Skeletal muscle satellite cell (primary cell): ENCODE measurements around the gene PIP4P1.

ENCODE experiments used
- H3K27me3 ChIP-seq: 2 replicates; pipeline ENCODE4 v1.7.0; 2013; ENCODE audit warnings: low read length; ENCODE audit not compliant: control insufficient read depth, insufficient read depth
- H3K36me3 ChIP-seq: 2 replicates; pipeline ENCODE4 v1.7.0; 2013; ENCODE audit warnings: mild to moderate bottlenecking, control low read depth, low read length; ENCODE audit not compliant: insufficient read depth
- H3K4me1 ChIP-seq: 2 replicates; pipeline ENCODE4 v1.7.0; 2013; ENCODE audit warnings: low read length; ENCODE audit not compliant: control insufficient read depth, insufficient read depth
- H3K4me2 ChIP-seq: 2 replicates; pipeline ENCODE4 v1.7.0; 2013; ENCODE audit warnings: mild to moderate bottlenecking, low read length
- H3K4me3 ChIP-seq: 2 replicates; pipeline ENCODE4 v1.7.0; 2013; ENCODE audit warnings: low read length
- H3K9ac ChIP-seq: 2 replicates; pipeline ENCODE4 v1.7.0; 2013; ENCODE audit warnings: mild to moderate bottlenecking, low read depth, low read length, moderate library complexity
- H3K9me3 ChIP-seq: replicated peaks from 2 replicates; pipeline ENCODE4 v1.7.0; 2013; ENCODE audit warnings: mild to moderate bottlenecking, control low read depth, low read length

PIP4P1 gene

GRCh38 chr14:20472536-20473169, 11.4 kb upstream of the PIP4P1 start:
- Histone ChIP-seq H3K4me1 (peaks cover 12% of the 10 kb centered on the region), H3K27me3 (no peaks in the 10 kb centered on the region), H3K9me3 (no peaks in the 10 kb centered on the region), H3K4me3 (no peak overlapping the region), H3K4me2 (no peak overlapping the region), H3K36me3 (peaks cover 48% of the 10 kb centered on the region), H3K9ac (no peak overlapping the region)

DNA sequence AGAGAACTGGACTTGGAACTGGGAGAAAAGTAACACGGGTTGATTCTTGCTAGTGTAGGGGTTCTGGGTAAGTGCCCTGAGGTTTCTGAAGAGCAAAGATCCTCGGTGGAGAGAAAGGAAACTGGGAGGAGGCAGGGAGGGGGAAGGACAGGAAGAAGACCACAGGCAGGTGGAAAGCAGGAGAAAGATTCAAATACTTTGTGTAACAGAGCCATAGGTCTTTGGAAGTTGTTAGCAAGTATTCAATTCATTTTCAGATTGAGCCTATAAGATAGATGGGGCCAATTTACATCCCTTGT, 9.3 kb upstream of the PIP4P1 start:
- H3K4me2 ChIP-seq, result peak overlapping the region; percentile 88
- peak overlapping the region; percentile 87 for H3K4me3 ChIP-seq
- H3K9ac ChIP-seq, result peak overlapping the region; percentile 90
- no peaks in the 10 kb centered on the region for H3K27me3 ChIP-seq
- H3K36me3 ChIP-seq, result peaks cover 27% of the 10 kb centered on the region
- peaks cover 12% of the 10 kb centered on the region for H3K4me1 ChIP-seq
- H3K9me3 ChIP-seq, result no peaks in the 10 kb centered on the region

- H3K4me1 ChIP-seq, result peaks cover 12% of the 10 kb centered on the region
- peaks cover 24% of the 10 kb centered on the region for H3K36me3 ChIP-seq
- H3K9ac ChIP-seq, result peak overlapping the region; percentile 90
- H3K4me2 ChIP-seq, result peak overlapping the region; percentile 88
- no peaks in the 10 kb centered on the region for H3K27me3 ChIP-seq
- peak overlapping the region; percentile 87 for H3K4me3 ChIP-seq
- no peaks in the 10 kb centered on the region for H3K9me3 ChIP-seq
Measured at GRCh38 chr14:20469890-20470602, 8.8 kb upstream of the PIP4P1 start.

DNA sequence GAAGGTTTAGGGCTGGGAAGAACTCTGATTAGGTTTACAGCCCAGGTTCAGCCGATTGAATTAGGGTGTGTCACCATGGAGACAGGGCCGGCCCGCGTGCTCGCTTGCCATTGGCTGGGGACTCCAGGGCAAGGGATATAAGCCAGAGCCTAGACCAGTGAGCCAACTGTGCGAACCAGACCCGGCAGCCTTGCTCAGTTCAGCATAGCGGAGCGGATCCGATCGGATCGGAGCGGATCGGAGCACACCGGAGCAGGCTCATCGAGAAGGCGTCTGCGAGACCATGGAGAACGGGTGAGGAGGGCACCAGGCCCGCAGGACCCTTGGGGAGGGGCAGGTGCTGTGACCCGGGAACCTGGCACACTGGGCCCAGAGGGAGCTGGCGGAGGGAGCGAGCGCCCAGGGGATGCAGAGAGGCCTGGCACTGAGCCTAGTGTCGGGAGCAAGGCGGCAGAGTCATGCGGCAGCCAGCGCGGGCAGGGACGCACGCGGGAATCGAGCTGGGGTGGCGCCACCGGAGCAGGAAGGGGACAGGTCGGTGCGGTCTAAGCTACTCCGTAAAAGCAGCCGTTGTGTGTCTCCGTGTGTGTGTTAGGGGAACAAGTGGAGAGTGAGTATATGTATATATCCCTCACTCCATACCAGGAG, 8.1 kb upstream of the PIP4P1 start, which contains the start of gene PNP:
Gene PNP (plus strand): TSS at position 165 of the 648 bp plus-strand sequence. CDS start 119 bp downstream, at position 284.
- Histone ChIP-seq H3K4me1 (peaks cover 12% of the 10 kb centered on the region), H3K27me3 (no peaks in the 10 kb centered on the region), H3K9ac (peak within 1 kb of the TSS; percentile 90), H3K9me3 (no peaks in the 10 kb centered on the region), H3K4me2 (peak within 1 kb of the TSS; percentile 88), H3K36me3 (peaks cover 17% of the 10 kb centered on the region), H3K4me3 (peak within 1 kb of the TSS; percentile 87)

DNA sequence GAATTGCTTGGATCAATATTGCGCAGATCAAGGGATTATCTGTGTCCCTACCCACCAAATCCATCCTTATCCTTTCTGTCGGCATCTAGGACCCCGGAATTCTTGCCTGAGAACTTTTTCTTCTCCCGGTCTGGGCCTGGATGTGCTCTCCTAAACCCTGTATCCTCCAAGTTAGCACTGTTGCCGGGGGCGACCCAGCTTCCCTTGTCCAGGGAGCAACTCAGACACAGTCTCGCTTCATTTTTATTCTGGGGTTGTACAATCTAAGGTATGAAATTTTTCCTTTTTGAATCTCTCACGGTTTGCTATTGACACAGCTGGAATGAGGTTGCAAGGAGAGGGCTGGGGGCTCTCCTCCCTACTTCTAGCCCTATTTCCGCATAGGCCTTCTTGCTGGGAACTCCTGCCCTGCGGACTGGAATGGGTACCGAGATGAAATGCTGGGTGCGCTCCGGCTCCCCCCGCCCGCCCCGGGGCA, 7.6 kb upstream of the PIP4P1 start:
- H3K36me3 ChIP-seq, result peaks cover 11% of the 10 kb centered on the region
- peaks cover 12% of the 10 kb centered on the region for H3K4me1 ChIP-seq
- H3K9ac ChIP-seq, result peak overlapping the region; percentile 90
- H3K4me2 ChIP-seq, result peak overlapping the region; percentile 88
- H3K4me3 ChIP-seq, result peak overlapping the region; percentile 87
- H3K9me3 ChIP-seq, result no peaks in the 10 kb centered on the region
- no peaks in the 10 kb centered on the region for H3K27me3 ChIP-seq

GRCh38 chr14:20460458-20461224, 593 bp downstream of the PIP4P1 start:
- peak overlapping the region; percentile 90 for H3K4me2 ChIP-seq
- H3K9ac ChIP-seq, result peak overlapping the region; percentile 89
- H3K9me3 ChIP-seq, result no peaks in the 10 kb centered on the region
- no peaks in the 10 kb centered on the region for H3K27me3 ChIP-seq
- peaks cover 17% of the 10 kb centered on the region for H3K4me1 ChIP-seq
- peak overlapping the region; percentile 85 for H3K4me3 ChIP-seq
- peaks cover 36% of the 10 kb centered on the region for H3K36me3 ChIP-seq

DNA sequence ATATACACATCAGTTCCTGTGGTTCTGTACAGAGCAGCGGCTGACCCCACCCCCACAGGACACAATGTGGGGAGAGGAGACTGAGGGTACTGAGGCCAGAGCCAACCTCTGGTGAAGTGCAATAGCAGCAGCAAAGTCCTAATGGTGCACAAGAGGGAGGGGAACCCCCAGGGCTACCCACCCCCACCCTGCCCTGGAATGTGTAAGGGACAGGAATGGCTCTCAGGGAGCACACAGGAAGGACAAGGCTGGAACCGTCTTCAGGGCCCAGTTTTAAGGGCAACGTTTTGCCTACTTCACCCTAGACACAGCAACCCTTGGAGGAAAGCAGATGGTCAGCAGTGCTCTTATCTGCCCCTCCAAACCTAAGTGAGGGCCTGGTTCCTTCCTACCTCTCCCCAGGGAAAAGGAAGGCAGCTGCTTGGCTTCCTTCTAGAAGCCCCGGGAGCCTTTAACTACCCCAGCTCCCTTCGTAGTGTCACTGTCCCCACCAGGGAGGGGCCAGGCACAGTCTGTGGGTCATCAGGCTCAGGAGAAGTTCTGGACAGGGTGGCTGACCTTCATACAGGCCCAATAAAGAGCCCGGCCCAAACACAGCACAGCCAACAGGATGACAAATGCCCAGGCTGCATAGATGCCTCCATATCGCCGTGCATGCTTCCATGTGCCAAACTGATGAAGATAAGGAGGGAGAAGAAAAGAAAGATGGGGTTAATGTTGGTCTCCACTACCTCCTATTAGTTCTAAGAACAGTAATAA, 3.0 kb downstream of the PIP4P1 start:
- Histone ChIP-seq H3K4me3 (no peak overlapping the region), H3K4me1 (peaks cover 21% of the 10 kb centered on the region), H3K9me3 (no peaks in the 10 kb centered on the region), H3K36me3 (peaks cover 36% of the 10 kb centered on the region), H3K27me3 (no peaks in the 10 kb centered on the region), H3K9ac (no peak overlapping the region), H3K4me2 (no peak overlapping the region)

GRCh38 chr14:20456971-20457370, 4.3 kb downstream of the PIP4P1 start:
- peak overlapping the region; percentile 88 for H3K4me2 ChIP-seq
- H3K27me3 ChIP-seq, result no peaks in the 10 kb centered on the region
- peaks cover 39% of the 10 kb centered on the region for H3K36me3 ChIP-seq
- peak overlapping the region; percentile 90 for H3K9ac ChIP-seq
- no peak overlapping the region for H3K4me3 ChIP-seq
- peaks cover 21% of the 10 kb centered on the region for H3K4me1 ChIP-seq
- no peaks in the 10 kb centered on the region for H3K9me3 ChIP-seq

GRCh38 chr14:20455355-20456300, 5.6 kb downstream of the PIP4P1 start:
- H3K9me3 ChIP-seq, result no peaks in the 10 kb centered on the region
- peak overlapping the region; percentile 77 for H3K4me3 ChIP-seq
- H3K9ac ChIP-seq, result peak overlapping the region; percentile 90
- H3K36me3 ChIP-seq, result peaks cover 43% of the 10 kb centered on the region
- no peaks in the 10 kb centered on the region for H3K27me3 ChIP-seq
- H3K4me2 ChIP-seq, result peak overlapping the region; percentile 88
- H3K4me1 ChIP-seq, result peaks cover 21% of the 10 kb centered on the region
